HUDEP-2 (cell line): Measurements from ENCODE around the gene RAB43.
"Not testable (repeated sequence)": the region's sequence is repeated elsewhere in the genome, so short reads cannot be mapped to it uniquely, and the experiment has no call there.

Experiments used
- DNase-seq, 76 experiments: peaks; one replicate each; lab custom pipeline; 2025; ENCODE audit not compliant: unreplicated experiment in 76 of 76; lab: John Stamatoyannopoulos, UW

RAB43 gene

DNA sequence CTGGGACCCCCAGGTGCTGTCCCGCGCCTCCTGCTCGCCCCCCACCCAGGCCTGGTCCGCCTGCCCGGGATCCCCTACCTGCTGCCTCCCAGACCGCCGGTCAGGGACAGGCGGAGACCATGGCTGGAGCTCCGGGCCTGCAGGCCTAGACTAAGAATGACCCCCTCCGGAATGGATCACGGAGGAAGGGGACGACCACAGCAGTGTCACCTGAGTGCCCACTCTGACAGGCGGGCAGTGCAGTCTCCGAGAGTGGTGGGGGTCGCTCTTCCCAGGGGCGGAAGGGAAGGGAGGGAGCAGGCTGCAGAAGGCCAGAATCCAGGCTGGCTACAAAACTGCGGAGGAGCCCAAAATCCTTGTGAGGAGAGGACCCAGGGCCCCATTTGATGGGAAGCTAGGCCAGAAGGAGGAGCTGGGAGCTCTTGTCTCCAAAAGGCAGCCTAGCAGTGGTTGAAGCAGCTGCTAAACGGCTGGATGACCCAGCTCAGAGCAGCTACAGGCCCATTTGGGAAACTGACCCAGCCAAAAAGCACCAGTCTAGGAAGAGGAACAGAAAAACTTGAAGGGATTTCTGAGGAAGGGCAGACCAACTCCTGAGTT, 908 bp upstream of the RAB43 start:
- DNase-seq = no peak

DNA sequence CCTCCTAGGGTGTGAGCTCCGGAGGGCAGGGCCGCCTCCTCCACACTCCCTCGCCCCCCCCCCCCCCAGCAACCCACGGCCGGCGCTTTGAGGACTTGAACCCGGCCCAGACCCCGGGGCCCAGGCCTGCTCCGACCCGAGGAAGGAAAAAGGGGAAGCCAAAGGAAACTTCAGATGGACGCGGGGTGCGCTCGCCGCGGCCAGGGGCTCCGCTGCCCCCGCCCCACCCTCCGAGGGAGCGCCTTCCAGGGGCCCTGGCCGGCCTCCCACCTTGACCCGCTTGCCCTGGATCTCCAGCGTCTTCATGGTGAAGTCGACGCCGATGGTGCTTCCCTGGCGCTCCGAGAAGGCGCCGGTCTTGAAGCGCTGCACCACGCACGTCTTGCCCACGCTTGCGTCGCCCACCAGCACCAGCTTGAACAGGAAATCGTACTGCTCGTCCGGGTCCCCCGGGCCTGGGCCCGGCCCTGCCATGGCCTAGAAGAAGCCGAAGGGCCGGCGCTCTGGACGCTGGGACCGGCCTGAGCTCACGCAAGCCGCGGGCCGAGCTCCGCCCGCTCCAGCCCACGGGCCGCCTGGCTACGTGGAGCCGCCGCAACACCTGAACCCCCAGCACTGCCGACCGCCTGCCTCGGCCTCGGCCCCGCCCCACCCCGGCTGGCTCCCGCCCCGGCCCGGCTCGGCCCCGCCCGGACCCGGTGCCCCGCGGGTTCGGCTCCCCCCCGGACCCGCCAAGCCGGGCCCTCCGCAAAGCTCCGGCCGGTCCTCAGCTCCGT, 400 bp downstream of the RAB43 start:
- DNase-seq = peak in 1 of 76 experiments; percentile 40

DNA sequence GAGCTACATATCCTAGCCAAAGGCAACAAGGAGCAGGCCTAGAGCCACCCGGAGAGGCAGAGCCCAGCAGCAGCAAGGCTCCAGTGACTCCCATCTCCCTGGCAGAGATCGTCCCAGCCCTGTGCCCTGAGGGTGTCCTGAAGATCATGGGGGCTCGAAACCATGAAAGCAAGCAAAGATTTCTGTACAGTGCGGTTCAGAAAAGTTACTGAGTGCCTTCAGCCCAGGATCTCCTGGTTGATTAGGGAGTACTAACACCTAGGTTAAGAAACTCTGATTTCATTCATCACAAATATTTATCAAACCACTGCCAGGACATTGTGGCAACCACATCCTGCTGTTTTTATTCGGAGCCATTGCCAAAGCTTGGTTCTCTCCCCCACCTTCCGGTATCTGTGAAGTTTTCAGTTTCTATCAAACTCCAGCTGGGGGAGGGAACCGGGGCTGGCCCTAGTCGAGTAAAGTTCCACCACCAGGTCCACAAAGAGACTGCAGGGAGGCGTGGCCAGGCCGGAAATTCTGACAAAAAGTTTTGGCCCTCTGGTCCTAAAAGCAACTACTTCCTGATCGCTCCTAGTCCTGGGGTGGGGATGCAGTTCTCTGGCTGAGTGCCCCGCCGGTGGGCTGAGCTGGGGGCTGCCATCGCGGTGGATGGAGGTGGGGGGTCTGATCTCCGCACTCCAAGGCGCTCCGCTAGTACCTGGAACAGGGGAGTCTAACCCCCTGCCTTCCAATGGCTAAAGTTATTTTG, 1.2 kb downstream of the RAB43 start:
- peak in 72 of 76 experiments; percentile 8 to 90 (median 70) for DNase-seq

DNA sequence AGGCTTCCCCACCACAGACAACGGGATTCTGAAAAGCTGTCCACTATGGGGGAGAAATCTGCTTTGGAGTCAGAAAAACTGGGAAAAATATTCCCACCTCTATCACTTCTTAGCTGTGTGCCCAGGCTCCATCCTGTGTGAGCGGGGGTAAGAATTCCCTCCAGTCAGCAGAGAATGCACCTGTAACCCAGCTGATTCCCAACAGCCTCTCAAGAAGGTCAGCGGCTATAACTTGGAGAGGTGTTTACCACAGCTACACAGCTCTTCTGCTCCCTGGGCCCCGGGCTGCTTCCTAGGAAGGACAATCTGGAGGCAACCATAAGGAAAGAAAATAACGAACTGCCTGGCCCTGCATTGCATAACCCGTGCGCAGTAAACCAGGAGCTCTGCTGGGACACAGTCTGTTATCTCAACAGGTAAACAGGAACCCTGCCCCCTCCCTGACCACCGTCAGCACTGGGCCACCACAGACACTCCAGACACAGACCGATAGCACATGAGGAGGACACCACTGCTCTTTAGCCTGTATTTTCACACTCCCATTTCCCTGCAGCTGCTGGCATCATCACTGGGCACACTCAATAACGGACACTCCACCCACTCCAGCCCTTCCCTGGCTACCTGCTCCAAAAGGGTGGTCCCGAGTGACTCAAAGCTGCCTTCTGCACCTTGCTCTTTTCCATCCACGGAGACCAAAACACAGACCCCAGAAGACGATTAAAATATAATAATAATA, 2.1 kb downstream of the RAB43 start:
- DNase-seq = no peak

DNA sequence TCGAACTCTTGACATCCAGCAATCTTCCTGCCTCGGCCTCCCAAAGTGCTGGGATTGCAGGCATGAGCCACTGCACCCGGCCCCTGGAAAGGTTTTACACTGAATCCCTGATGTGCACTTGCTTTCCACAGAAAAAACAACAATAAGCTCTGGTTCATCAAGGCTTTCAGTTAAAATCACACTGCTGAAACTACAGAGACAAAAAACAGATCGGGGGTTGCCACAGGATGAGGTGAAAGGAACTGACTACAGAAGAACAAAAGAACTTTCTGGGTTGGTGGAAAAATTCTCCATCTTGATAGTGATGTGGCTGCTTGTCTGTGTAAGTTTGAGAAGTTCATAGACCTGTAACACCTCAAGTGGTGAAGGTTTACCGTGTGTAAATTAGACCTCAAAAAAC, 2.9 kb downstream of the RAB43 start:
- no peak for DNase-seq

DNA sequence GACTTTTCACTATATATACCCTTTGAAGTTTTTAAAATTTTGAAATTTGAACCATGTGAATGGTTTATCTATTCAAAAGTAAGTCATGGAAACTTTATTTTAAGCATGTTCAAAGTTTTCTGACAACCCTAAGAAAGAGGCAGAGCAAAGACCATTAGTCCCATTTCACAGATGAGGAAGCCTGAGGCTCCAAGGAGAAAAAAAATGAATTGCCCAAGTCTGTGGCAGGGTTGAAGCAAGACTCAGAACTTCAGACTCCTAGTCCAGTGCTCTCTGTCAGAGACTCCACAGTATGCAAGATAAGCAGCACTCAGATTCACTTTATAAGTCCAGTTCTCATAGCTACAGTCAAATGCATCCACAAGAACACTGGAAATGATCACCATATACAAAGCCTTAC, 4.5 kb downstream of the RAB43 start:
- no peak for DNase-seq

DNA sequence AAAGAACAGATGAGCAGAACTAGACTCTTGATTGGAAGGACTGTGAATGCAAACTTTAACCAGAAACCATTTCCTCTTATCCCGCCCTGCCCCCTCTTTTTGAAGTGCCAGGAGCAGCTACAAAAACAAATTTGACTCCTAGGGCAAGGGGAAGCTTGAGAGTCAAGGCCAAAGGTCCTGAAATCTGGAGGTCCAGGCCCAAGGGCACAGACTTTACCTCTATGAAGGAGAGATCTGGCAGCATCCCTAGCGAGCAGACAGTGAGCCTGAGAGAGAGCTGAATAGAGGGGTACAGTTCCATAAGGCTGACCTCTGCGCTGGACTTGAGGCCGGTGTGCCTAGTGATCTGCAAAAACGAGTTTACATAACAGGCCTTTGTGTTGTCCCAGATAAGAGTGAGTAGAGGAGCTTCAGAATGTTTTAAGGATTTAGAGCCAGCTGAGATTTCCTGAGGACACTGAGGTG, 5.1 kb downstream of the RAB43 start:
- DNase-seq = no peak

DNA sequence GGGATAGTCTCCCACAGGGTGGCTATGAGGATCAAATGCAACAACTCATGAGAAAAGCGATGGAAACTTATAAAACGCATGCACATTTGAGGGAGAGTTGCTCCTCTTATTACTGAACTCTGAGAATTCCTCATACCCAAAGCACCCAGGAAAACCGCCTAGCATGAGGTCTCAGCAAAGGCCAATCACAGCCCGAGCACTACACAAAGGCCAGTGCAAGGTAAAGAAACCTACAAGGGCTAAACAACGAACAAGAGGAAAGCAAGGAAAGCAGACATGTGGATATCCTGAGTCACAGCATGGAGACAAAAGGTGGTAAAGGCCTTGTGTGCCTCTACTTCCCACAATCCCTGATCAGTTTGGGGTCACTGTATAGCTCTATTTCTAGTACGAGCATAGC, 7.1 kb downstream of the RAB43 start:
- no peak for DNase-seq

DNA sequence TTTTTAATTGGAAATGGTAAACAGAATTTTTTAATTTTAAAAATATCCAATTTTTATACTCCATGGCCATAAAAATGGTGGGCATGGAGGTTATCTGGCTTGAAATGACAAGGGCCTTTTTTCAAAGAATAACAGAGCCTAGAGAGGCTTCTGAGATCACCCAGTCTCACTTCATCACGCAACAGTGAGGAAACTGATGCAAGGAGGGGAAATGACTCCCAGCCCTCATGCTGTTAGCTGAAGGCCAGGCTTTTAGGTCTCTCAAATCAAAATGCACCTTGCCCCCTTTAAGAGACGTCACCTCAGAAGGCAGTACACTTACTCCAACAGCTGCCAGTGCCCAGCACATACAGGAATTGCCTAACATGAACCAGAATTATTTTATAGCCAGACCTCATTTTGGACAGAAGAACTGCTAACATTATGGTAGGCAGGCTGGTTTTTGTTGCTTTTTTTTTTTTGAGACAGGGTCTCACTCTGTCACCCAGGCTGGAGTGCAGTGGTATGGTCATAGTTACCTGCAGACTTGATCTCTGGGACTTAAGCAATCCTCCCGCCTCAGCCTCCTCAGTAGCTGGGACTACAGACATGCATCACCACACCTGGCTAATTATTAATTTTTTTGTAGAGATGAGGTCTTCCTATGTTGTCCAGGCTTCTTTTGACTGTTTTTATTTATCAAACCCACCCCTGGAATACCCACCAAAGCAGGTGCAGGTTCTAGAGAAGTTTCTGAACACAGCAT, 9.1 kb downstream of the RAB43 start:
- no peak for DNase-seq

DNA sequence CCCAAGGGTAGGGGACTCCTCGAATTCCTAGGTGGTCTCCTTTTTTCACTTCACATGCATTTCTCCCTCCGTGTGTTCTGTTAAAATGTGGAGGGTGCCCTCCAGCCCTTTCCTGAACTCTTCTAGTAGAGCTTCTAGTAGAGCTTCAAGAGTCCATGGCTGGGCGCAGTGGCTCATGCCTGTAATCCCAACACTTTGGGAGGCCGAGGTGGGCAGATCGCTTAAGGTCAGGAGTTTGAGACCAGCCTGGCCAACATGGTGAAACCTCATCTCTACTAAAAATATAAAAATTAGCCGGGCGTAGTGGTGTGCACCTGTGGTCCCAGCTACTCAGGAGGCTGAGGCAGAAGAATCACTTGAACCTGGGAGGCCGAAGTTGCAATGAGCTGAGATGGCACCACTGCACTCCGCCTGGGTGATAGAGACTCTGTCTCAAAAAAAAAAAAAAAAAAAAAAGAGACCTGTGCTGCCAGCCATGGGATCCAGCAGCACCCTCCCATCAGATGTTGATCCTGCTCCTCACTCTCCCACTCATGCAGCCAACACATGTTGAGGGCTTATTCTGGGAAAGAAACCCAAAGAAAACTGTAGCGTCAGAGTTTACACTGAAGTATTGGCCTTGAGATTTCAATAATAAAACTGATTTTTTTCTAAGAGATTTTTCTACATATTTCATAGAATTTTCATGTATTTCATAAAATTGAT, 10.4 kb downstream of the RAB43 start:
- not testable (repeated sequence) for DNase-seq

DNA sequence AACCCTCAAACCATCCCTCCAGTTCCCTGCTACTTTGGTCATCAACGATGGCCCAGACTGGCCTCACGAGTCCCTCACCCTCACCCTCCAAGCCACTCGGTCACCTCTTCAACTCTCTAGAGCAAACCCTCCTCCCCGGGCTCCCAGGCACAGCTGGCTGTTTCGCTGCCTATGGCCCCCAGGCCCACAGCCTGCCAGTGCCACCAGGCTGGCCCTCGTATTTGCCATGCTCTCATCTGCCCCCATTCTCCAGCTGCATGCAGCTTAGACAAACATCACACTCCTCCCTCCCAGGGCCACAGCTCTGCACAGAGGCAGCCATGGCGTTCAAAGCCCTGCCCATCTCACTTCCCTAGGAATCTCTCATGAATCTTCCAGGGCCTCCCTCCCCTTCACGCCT, 13.8 kb downstream of the RAB43 start:
- DNase-seq = no peak

DNA sequence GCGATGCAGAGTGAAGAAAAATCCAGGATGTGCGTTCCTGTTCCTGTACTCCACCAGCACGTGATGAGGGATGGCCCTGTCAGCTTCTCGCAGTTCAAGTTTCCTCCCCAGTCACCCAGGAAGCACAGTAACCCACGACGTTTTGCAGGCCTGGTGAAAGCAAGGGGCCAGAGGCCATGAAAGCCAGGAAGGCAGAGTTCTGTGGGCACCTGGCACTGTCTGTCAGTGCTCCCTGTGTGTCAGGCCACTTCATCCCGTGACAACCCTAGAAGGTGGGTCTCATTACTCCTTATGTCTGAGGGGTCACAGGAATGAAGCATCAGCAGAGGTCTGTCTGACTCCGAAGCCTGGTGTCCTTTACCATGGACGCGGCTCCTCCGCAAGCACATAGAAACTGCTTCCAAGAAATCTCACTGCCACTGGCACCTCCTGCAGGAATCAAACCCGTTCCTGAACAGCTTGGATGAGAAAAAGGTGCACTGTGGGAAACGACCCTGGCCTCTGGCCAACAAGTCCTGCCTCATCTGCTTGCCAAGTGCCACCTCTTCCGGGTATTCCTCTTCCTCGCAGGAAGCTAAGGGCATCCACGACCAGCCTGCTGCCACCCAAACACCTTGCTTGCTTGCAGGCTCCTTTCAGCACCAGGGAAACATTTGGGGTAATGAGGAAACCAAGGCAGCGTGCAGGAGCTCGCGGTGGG, 14.6 kb downstream of the RAB43 start:
- DNase-seq = no peak

DNA sequence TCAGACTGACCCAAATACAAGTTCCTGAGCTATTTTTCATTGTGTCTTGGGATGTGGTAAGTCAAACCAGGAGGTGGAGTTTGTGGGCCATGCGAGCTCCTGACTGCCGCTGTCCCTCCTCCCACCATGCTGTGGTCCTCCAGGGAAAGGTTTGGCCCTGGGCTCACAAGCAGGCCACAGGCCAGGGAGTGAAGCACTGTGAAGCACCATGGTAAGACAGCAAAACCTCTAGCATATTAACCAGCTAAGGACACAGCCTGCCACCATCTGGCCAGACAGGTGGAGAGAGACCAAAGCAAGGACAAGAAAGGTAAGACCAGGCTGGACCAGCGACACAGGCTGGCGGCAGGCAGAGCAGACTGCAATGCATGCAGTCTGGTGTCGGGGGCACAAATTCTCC, 15.3 kb downstream of the RAB43 start:
- peak in 6 of 76 experiments; percentile 1 to 11 (median 6) for DNase-seq

DNA sequence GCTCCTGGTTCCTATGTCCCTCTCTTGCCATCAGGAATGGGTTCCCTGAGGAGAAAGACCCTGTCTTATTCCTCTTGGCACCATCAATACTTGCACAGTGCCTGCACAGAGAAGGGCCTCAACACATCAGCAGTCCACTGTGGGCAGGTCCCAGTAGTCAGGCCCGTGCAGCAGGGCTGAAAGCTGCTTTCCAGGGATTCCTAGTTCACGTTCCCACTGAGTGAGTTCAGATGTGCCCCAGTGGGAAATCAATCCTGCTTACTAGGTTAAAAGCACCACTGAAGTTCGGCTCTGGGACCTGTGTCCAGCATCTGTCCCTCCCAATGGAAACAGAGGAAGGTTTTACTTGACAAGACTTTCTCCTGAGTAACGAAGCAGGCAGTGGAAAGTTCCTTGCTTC, 15.7 kb downstream of the RAB43 start:
- no peak for DNase-seq

DNA sequence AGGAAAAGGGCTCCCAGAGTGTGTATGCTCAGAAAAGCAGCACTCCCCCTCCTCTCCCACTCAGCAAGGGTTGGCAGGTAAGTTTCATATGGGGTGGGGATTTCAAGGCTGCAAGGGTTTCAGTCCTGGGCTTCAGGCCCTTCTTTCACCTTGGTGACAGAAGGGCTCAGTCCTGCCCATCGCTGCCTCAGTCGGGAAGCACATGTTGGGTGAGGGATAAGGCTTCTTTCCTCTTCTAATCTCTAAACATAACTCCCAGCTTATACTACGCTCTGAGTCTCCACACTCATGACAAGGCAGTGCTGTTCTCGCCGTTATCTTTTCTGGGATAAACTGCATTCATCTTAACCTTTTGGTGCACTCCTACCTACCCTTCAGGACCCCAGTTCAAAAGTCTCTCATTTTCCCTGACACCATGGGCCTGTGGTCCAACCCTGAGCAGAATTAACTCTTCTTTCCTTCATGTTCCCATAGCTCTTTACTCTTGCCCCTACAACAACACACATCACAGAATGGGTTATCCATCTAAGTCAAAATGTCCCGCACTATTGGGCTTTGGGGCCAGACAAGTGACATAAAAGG, 17.0 kb downstream of the RAB43 start:
- no peak for DNase-seq

DNA sequence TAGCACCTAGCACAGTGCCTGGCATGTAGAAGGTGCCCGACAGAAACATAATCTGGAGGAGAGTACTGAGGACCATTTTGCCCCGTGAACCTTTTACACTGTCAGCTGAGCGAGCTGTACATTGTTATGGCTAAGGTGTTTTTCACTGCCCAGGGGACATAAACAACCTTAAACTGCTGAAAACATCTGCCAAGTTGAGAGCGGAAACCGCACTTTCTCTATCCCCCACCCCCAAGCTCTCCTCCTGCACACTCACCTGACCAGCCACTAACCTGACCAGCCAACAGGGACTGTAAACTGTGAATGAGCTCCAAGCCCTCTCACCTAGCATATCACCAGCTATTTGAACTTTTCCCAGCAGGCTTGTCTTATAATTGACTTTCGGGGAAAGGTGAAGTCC, 17.6 kb downstream of the RAB43 start:
- DNase-seq = no peak

DNA sequence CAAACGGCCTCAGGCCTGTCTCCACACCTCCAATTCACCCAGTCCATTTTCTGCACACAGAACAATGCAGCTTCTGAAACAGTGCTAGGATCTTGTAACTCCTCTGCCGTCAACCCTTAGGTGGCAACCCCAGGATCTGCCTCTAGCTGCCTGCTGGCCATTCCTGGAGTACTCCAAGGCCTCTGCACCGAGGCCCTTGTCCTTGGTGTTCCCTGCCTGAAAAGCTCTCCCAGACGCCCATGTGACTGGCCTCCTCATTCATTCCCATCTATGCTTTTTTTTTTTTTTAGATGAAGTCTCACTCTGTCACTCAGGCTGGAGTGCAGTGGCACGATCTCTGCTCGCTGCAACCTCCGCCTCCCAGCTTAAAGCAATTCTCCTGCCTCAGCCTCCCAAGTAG, 18.3 kb downstream of the RAB43 start:
- no peak for DNase-seq

DNA sequence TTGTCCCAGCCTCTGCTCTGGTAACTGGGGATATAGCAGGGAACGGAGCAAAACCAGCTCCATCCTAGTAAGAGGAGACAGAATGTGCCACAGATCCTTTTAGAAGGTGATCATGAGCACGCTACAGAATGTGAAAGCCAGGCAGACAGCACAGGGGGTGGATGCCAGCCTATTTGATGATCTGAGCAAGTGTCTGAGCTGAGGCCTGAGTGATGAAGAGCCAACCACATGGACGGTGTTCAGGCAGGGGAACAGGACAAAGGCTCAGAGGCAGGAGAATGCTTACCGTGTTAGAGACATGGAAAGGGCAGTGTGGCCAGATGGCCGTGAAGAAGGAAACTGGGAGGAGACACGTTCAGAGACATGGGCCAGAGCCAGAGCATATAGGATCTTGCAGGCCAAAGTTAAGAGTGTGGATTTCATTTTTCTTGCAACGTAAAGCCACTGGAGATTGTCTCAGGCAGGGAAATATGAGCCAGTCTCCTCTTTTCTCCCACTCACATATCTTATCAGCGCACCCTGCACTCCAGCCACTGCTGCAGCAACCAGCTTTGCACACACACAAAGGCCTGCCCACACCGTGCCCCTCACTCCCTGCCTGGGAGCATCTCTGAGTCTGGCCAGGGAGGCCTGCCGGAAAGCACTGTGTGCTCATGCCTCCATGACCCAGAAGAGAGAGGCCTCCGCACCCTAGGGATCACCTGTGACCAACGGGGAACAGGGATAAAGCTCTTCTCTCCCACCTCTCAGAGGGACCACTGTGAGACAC, 20.1 kb downstream of the RAB43 start:
- peak in 2 of 76 experiments; percentile 5 to 25 for DNase-seq
